Activated CD4-positive, alpha-beta T cell treated with anti-CD3 and anti-CD28 coated beads, Interleukin-2, amount 50 U/mL, for 4 hours (primary cell): ENCODE results near the gene ASAH2.
"Not testable (repeated sequence)": the region's sequence is repeated elsewhere in the genome, so short reads cannot be mapped to it uniquely, and the experiment has no call there.

Source experiments
- DNase-seq, 2 experiments: peaks; one replicate each; pipeline ENCODE4 v3.0.0-alpha.2; 2020

The ASAH2 gene

DNA sequence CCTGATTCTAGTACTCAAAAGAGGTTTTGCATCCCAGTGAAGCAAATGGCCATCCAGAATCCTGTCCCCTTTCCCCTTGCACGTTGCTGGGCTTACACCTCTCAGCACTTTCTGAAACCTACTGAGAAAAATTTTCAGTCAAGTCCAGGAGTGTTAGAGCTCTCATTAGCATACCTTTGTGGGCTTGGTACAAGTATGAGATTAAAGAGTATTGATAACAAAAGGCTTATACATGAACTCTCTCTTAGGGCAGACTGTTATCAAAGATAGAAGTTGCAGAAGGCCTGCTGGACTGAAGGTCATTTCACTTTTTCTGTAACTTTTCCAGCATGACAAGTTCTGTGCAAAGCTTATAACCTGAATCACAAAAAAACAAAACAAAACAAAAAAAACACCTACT is at the start of gene ASAH2:
TSS of gene ASAH2 (minus strand) at position 123 of the 400 bp plus-strand sequence. CDS start 2,906 bp downstream, outside the sequence.
- DNase-seq, result no peak

DNA sequence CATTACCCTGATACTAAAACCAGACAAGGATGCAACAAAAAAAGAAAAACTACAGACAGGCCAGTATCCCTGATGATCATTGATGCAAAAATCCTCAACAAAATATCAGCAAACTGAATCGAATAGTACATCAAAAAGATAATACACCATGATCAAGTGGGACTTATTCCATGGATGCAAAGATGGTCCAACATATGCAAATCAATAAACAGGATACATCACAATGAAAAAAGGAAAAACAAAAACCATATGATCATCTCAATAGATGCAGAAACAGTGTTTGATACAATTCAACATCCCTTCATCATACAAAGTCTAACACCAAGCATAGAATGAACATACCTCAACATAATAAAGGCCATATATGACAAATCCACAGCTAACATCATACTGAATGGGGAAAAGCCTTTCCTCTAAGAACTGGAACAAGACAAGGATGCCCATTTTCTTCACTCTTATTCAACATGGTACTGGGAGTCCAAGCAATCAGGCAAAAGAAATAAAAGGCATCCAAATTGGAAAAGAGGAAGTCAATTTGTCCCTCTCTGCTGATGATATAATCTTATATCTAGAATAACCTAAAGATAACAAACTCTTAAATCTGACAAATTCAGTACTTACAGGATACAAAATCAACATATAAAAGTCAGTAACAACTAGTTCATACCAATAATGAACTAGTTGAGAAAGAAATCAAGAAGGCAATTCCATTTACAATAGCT is 48.8 kb upstream of the ASAH2 start:
- DNase-seq, result no peak

- no peak for DNase-seq
These were observed 44.1 kb upstream of the ASAH2 start for GRCh38 chr10:50295367-50295766.

DNA sequence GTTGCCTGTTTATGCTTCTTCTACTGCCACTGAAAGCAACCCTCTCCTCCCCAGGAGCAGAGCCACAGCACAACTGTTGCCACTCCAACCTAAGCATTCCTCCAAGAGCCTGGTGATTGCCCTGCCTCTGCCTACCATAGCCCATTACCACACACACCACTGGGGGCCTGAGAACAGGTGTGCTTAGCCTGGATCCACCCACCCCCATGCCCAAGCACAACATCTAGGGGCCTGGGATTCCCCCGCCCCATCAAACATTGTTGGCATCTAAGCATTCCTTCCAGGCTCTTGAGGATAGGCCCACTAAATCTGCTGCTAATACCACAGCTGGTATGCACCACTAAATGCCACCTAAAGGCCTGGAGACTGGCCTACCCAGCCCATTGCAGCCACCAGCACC is 43.3 kb upstream of the ASAH2 start:
- DNase-seq, result no peak

GRCh38 chr10:50293513-50294313 is 42.4 kb upstream of the ASAH2 start:
- DNase-seq, result no peak

DNA sequence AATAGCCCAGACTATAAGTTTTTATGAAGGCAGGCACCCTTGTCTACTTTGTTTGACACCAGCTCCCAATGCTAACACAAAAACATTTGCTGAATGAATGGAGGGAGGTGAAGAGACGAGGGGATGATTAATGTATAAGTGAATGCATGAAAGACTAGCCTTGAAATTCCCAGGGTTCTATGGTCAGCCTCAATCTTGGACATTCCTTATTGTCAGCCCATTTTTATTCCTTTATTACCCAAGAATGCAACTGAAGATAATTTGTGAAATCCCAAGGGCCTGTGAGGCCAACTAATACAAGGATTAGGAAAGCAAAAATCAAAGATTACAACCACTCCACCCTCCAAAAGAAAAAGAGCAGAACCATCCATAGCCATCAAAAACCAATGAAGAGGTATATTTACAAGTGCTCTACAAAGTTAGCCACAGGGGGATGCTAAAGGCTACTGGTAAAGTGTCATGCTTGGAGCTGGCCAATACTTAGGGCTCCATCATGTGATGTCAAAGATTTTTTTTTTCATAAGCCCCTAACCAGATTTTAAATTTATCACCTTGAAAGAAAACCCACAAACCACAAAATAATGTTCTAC is 40.0 kb upstream of the ASAH2 start:
- DNase-seq, result no peak

DNA sequence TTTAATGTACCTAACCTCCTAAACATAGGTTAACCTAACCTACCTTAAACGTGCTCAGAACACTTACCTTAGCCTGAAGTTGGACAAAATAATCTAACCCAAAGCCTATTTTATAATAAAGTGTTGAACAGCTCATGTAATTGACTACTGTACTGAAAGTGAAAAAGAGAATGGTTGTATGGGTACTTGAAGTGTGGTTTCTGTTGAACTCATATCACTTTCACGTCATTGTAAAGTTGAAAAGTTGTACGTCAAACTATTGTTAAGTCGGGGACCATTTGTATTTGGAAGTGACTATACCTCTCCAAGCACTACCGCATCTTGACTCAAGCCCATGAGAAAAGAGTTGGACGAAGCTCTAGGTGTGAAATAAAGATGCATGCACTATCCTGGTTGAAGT is 37.9 kb upstream of the ASAH2 start:
- no peak for DNase-seq

DNA sequence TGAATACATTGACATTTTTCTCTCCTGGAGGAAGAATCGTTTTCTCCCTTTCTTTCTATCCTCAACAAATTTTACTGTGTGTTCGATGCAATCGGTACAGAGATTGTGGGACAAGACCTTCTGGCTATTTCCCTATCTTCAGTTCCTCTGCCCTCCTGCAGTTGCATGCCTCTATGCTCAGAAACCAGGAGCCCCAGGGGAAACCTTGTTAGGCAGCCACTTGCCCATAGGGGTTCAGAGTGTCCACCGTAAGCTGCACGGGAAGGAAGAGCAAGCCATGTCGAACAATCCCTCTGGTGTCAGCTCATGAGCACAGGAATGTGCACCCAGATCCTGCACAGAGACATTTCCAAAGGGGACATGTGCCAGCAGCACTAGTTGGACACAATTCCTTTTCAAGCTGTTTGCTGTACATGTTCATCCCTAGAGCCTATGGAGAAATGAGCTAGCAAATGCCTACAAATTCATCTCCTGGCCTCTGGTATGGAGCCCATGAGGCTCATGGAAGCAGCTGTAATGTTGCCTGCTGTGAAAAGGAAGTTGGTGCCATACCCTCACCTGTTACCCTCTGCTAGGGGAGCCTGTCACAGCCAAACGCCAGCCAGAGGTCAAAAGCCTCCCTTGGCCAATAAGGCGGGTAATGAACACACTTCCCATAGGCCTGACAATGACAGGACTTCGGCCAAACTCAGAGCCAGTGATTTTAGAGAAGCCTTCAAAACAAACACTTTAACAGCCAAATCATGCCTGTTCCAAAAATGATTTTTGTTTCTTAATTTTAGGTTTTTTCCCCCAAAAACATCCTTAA is 35.9 kb upstream of the ASAH2 start:
- DNase-seq, result no peak

DNA sequence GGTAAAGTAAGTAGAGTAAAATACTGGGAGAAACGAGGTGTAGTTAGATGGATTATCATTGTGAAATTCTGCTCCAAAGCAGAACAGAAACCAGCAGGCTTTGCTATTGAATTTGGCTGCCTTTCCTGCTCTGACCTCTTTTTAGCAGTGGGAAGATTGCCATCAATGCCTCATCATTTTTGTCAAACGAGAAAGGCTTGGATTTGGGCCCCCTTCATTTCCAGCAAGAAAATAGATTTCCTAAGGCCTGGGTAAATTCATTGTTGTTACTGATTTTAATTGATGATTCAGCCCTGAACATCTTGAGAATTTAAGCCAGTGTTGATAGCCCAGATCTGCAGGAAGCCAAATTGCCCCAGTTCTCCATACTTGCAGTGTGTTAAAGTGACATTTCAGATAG is 35.2 kb upstream of the ASAH2 start:
- no peak for DNase-seq

- no peak for DNase-seq
These were observed 30.7 kb upstream of the ASAH2 start for GRCh38 chr10:50281967-50282522.

- DNase-seq, result no peak
These were observed 30.1 kb upstream of the ASAH2 start for GRCh38 chr10:50281210-50281966.

GRCh38 chr10:50280049-50280841 is 28.9 kb upstream of the ASAH2 start:
- DNase-seq, result no peak

GRCh38 chr10:50279489-50279888 is 28.2 kb upstream of the ASAH2 start:
- no peak for DNase-seq

DNA sequence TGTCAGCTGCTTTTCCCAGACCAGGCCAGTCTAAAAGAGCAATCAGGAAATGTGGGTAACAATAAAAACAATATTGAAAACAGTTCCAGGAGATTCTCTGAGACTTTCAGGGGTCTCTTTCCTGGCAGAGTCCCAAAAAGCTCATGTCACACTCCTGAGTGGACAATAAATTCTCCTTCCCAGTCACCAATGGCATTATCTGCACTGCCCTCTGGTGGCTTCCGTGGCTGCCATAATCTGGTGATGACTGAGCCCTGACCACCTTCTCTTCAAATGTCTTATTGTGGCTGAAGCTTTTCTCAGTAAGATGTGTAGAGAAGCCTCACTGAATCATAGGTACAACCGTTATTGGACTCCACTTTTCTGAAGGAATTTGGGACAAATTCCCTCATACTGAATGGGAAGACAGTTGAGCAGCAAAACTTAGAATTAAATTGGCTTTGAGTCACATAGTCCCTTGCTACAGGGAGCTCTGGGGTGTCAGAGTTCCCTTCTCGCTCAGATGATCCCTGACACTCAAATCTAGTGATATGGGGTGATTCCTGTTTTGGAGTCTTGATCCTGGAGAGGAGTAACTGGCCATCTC is 24.4 kb upstream of the ASAH2 start:
- peak in 1 of 2 experiments; percentile 5 for DNase-seq

DNA sequence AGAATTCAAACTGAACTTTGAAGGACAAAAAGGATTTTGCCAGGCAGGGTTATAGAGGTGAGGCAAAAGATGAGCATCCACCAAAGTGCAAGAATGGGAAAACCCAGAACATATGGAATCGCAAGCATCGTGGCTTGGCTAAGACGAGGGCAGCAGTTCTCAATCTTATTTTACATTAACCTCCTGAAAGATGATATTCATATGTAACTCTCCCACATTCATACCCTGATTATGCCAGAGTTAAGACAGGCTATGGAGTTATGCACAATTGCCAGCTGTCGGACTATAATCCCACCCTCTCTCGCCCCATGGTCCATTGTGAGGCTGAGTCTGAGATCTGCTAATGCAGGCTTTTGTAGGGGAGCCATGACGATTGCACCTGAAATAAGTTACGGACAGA is 21.2 kb upstream of the ASAH2 start:
- DNase-seq, result no peak

DNA sequence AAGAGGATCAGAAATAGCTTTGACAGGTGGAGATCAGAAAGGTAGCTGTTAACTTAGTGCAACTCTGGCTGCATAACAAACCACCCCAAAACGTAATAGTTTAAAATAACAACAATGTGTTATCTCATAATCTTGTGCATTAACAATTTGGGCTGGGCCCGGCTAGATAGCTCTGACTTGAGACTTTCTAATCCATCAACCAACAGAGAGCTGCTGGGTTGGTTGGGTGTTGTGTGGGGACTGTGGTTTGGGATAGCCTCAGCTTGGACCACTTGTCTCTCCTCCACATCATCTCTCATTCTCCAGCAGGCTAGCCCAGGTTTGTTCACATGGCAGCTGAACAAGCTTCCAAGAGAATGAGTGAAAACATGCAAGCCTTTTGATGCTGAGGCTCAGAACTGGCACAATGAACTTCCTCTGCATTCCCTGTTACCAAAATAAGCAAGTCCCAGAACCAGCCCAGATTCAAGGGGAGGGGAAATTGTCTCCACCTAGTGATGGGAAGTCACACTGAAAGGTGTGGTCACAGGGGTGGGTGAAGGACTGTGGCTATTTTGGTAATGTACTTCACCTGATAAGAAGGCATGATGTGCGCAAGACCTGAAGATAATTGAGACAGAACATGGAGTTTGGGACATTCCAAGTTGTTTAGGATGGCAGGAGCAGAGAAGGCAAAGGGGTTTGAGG is 20.4 kb upstream of the ASAH2 start:
- no peak for DNase-seq

DNA sequence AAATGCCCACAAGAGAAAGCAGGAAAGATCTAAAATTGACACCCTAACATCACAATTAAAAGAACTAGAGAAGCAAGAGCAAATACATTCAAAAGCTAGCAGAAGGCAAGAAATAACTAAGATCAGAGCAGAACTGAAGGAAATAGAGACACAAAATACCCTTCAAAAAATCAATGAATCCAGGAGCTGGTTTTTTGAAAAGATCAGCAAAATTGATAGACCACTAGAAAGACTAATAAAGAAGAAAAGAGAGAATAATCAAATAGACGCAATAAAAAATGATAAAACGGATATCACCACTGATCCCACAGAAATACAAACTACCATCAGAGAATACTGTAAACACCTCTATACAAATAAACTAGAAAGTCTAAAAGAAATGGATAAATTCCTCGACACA is 16.6 kb upstream of the ASAH2 start:
- DNase-seq, result not testable (repeated sequence)

DNA sequence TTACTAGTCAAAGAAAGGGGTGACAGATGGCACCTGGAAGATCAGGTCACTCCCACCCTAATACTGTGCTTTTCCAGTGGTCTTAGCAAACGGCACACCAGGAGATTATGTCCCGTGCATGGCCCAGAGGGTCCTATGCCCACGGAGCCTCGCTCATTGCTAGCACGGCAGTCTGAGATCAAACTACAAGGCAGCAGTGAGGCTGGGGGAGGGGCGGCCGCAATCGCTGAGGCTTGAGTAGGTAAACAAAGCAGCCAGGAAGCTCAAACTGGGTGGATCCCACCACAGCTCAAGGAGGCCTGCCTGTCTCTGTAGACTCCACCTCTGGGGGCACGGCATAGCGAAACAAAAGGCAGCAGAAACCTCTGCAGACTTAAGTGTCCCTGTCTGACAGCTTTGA is 11.3 kb upstream of the ASAH2 start:
- DNase-seq, result not testable (repeated sequence)

DNA sequence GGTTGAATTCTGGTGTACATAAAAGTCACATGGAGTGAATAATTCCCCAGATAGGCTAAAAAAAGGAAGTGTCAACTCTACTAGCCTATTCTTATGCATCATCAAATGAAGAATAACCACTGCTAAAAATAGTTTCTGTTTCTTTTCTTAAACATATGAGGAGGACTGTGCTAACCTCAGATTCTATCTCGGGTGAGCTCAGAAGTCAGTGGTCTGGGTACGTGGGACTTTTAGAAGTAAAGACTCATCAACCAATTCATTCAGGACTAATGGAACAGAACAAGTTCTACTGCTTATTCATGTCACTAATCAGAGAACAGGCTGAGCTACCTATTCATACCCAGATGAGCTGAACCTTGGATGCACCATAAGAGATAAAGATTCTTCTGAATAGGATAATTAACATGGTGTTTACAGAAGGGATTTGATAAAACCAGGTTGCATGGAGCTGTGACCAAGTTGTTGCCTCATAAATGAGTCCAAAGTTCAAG is 9.5 kb upstream of the ASAH2 start:
- no peak for DNase-seq

- no peak for DNase-seq
These were observed 3.2 kb upstream of the ASAH2 start for GRCh38 chr10:50254479-50254878.
